ENCODE results near the gene SCT. TPM values are rescaled to one million over a fixed set of nuclear protein-coding genes. Genes with fewer than 3 reads are reported as not detected.

Gene SCT
- total RNA-seq, 1 experiment from 2014 or later = not detected

- no TSS peak for BruUV-seq (replicated peaks)
- TF ChIP-seq TCF7L2 (IDR thresholded peaks at IDR 0.05; ENCODE audit: low read depth, low read length) (no peak), REST (IDR thresholded peaks at IDR 0.05; ENCODE audit: insufficient read depth in 1 of 2, low read depth in 2 of 2, low read length in 1 of 2) (no peak), SIN3A (IDR thresholded peaks at IDR 0.05; ENCODE audit: borderline replicate concordance, insufficient read depth, low read depth, low read length) (no peak), CTCF (IDR thresholded peaks at IDR 0.05) (no peak), POLR2AphosphoS5 (IDR thresholded peaks at IDR 0.05; ENCODE audit: low read depth, low read length) (0 out of 2 replicates have a peak, but pooled peaks have one; percentile 27)
- ChIA-PET POLR2A (no interaction called here), CTCF (no interaction called here)
- DNase-seq (ENCODE audit: low read depth, low spot score) (no peak), ATAC-seq (no peak)
- Histone ChIP-seq H3K4me3 (ENCODE audit: low read depth in 2 of 2, low read length in 2 of 2) (no peak overlapping the region), H3K27me3 (ENCODE audit: control insufficient read depth, insufficient read depth, low read length) (no peaks in the 10 kb centered on the region), H3K9me3 (ENCODE audit: control insufficient read depth, insufficient read depth, low read depth, low read length) (no peaks in the 10 kb centered on the region), H3K27ac (ENCODE audit: low read length) (no peak overlapping the region), H3K36me3 (ENCODE audit: control insufficient read depth, insufficient read depth, low read length) (no peaks in the 10 kb centered on the region), H3K4me1 (ENCODE audit: control insufficient read depth, insufficient read depth, low read length) (peaks cover 6% of the 10 kb centered on the region)
- in situ Hi-C loops (cut with HindIII; ENCODE audit: low pct_unique_long_range_greater_than_20kb, low sequenced_read_pairs) = no loop called here
- intact Hi-C loops (cut with micrococcal nuclease; ENCODE audit: unreplicated experiment) = no loop called here
Measured at GRCh38 chr11:635945-636510, 9.0 kb upstream of the SCT start.

GRCh38 chr11:630871-631270, 3.9 kb upstream of the SCT start:
- no peaks in the 10 kb centered on the region for H3K9me3 ChIP-seq (ENCODE audit: control insufficient read depth, insufficient read depth, low read depth, low read length)
- no TSS peak for BruUV-seq (replicated peaks)
- no peak for ATAC-seq
- TF ChIP-seq POLR2AphosphoS5 (IDR thresholded peaks at IDR 0.05; ENCODE audit: low read depth, low read length) (no peak), SIN3A (IDR thresholded peaks at IDR 0.05; ENCODE audit: borderline replicate concordance, insufficient read depth, low read depth, low read length) (no peak), REST (IDR thresholded peaks at IDR 0.05; ENCODE audit: insufficient read depth in 1 of 2, low read depth in 2 of 2, low read length in 1 of 2) (no peak), TCF7L2 (IDR thresholded peaks at IDR 0.05; ENCODE audit: low read depth, low read length) (no peak)
- DNase-seq (ENCODE audit: low read depth, low spot score) = no peak
- intact Hi-C loops (cut with micrococcal nuclease; ENCODE audit: unreplicated experiment) (no loop called here), in situ Hi-C loops (cut with HindIII; ENCODE audit: low pct_unique_long_range_greater_than_20kb, low sequenced_read_pairs) (no loop called here)
- no peak overlapping the region for H3K27ac ChIP-seq (ENCODE audit: low read length)
- POLR2A ChIA-PET = no interaction called here
- H3K4me3 ChIP-seq (ENCODE audit: low read depth in 2 of 2, low read length in 2 of 2) = no peak overlapping the region
- H3K36me3 ChIP-seq (ENCODE audit: control insufficient read depth, insufficient read depth, low read length) = no peaks in the 10 kb centered on the region
- H3K27me3 ChIP-seq (ENCODE audit: control insufficient read depth, insufficient read depth, low read length) = no peaks in the 10 kb centered on the region
- H3K4me1 ChIP-seq (ENCODE audit: control insufficient read depth, insufficient read depth, low read length) = peaks cover 11% of the 10 kb centered on the region
- CTCF ChIA-PET = no interaction called here

Data from Panc1 (cell line).